Thyroid gland (tissue), 4 donors: ENCODE measurements around the gene SUPT5H.

Experiments
- POLR2A ChIP-seq, 2 donors: fragments of 450-650 bp; IDR thresholded peaks; one replicate each; pipeline ENCODE4 v1.6.1; 2017; ENCODE audit warnings: antibody characterized with exemption in 2 of 2, mild to moderate bottlenecking in 2 of 2, moderate library complexity in 1 of 2
- TF ChIP-seq, protein P1 (sequence below), 6 experiments: fragments of 200-600 bp in 3 of 6; fragments of 450-650 bp in 3 of 6; sonication (generic) in 3 of 6; IDR thresholded peaks; one replicate each; pipeline ENCODE4 v1.5.1; 2016 to 2019; ENCODE audit warnings: antibody characterized with exemption in 6 of 6, mild to moderate bottlenecking in 2 of 6, inconsistent platforms in 1 of 6, moderate library complexity in 1 of 6

DNA sequence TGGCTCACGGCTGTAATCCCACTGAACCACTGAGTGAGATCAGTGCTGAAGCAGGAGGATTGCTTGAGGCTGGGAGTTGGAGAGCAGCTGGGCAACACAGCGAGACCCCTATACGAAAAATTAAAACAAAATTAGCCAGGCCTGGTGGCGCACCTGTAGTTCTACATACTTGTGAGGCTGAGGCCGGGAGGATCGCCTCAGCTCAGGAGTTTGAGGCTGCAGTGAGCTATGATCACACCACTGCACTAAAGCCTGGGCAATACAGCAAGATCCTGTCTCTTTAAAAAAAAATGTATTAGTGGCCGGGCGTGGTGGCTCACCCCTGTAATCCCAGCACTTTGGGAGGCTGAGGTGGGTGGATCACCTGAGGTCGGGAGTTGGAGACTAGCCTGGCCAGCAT, 63.2 kb downstream of the SUPT5H start:
- TF ChIP-seq, protein P1, sequence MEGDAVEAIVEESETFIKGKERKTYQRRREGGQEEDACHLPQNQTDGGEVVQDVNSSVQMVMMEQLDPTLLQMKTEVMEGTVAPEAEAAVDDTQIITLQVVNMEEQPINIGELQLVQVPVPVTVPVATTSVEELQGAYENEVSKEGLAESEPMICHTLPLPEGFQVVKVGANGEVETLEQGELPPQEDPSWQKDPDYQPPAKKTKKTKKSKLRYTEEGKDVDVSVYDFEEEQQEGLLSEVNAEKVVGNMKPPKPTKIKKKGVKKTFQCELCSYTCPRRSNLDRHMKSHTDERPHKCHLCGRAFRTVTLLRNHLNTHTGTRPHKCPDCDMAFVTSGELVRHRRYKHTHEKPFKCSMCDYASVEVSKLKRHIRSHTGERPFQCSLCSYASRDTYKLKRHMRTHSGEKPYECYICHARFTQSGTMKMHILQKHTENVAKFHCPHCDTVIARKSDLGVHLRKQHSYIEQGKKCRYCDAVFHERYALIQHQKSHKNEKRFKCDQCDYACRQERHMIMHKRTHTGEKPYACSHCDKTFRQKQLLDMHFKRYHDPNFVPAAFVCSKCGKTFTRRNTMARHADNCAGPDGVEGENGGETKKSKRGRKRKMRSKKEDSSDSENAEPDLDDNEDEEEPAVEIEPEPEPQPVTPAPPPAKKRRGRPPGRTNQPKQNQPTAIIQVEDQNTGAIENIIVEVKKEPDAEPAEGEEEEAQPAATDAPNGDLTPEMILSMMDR (IDR thresholded peaks at IDR 0.05), result no peak
- TF ChIP-seq POLR2A (IDR thresholded peaks at IDR 0.05), result no peak
